ENCODE measurements around the gene FRMD8.
"Not testable (repeated sequence)": the region's sequence is repeated elsewhere in the genome, so short reads cannot be mapped to it uniquely, and the experiment has no call there.

Gene FRMD8

DNA sequence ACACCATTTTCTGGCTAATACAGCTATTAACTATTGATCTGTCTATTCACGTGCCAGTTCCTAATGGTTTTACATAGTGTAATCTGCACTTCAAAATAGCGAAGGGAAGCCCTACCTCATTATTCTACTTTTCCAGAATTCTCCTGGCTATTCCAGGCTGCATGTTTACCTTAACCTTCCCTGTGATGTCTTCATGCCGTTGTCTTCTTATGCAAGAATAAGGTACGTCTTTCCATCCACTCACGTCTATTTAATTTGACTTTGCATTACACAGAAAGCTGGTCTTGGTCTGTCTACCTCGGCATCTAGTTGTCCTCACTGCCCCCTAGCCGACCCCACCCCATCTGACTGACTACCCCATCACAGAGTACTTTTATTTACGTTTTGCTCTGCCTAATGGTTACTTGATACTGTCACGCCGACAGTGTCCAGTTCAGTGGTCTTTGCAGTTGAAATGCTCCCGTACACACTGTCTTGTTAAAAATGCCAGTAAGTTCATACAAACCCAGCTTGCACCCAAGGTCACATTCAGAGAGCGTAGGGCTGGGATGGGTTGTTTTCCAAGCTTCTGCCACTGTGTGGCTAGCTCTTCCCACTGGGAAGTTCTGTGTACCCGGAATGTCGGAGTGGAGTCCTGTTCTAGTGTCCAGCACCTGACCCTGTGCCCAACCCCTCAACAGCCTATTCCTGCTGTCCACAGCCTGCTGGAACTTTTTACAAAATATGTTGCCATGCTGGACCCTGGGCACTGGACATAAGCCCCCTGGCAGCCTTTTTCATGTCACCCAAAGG lies 51.2 kb downstream of the FRMD8 start:
- DNase-seq, result no peak

DNA sequence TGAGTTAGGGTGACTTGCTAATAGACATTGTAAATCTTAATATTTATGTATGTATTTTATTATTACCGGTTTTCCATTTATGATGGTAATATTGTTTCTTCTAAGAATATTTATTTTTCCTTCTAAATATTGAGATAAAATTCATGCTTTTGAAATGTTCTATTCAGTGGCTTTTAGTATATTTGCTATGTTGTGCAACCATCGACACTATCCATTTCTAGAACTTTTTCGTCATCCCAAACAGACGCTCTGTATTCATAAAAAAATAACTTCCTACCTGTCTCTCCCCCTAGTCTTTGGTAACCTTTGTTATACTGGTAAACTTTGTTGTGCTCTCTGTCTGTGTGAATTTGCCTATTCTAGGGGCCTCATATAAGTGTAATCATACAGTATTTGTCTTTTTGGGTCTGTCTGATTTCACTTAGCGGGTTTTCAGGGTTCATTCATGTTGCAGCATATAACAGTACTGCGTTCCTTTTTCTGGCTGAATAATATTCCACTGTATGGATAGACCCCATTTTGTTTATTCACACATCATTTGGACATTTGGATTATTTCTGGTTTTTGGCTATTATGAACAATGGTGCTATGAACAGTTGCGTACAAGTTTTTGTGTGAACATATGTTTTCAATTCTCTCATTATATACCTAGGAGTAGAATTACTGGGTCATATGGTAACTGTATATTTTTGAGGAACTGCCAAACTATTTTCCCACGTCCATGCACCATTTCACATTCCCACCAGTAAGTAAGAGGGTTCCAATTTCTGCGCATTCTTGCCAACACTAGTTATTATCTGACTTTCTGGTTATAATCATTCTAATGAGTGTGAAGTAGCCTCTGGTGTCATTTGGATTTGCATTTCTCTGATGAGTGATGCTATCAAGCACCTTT lies 52.1 kb downstream of the FRMD8 start:
- no peak for DNase-seq

DNA sequence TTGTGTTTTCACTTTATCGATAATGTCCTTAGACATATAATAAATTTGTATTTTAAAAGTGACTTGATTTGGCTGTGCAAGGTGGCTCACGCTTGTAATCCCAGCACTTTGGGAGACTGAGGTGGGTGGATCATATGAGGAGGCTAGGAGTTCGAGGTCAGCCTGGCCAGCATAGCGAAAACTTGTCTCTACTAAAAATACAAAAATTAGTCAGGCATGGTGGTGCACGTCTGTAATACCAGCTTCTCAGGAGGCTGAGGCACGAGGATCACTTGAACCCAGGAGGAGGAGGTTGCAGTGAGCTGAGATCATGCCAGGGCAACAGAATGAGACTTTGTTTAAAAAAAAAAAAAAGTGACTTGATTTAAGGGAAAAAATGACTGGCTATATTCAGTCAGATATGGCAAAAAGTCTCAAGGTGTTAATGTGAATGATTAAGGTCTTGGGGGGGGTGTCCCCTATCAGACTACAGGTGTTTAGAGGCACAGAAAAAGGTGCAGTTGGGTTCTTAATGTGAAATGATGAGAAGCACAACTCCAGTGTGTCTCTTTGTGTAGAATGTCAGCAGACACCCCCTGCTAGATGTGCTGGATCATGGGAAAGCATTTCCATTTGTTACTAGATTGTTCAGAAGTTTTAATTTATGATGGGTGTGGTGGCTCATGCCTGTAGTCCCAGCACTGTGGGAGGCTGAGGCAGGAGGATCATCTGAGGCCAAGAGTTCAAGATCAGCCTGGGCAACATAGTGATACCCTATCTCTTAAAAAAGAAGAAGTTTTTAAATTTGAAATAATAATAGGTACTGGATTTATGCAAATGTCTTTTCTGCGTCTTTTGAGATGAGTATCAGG lies 53.1 kb downstream of the FRMD8 start:
- DNase-seq, result no peak

DNA sequence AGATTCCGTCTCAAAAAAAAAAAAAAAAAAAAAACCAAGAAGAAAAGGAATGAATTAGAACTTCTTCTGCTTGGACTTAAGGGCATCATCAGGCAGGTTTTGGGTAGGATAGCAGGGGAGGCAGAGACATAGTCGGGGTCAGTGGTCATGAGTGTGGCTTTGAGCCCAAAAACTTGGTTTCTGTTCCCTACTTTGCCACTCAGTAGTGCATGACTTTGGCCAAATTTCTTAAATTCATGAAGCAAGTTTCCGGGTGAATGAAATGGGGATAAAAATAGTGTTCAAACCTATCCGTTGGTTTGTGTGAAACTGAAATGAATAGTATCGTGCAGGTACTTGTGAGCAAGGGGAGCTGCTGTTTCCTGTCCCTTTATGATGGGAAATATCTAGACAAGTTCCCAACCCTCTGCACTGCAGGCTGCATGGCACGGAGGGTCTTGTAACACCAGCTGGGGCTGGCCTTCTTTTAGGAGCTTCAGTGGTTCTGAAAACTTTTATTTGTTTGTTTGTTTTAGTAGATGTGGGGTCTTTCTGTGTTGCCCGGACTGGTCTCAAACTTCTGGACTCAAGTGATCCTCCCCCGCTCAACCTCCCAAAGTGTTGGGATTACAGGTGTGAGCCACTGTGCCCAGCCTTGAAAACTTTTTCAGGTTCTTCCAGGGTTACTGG lies 54.5 kb downstream of the FRMD8 start:
- no peak for DNase-seq

DNA sequence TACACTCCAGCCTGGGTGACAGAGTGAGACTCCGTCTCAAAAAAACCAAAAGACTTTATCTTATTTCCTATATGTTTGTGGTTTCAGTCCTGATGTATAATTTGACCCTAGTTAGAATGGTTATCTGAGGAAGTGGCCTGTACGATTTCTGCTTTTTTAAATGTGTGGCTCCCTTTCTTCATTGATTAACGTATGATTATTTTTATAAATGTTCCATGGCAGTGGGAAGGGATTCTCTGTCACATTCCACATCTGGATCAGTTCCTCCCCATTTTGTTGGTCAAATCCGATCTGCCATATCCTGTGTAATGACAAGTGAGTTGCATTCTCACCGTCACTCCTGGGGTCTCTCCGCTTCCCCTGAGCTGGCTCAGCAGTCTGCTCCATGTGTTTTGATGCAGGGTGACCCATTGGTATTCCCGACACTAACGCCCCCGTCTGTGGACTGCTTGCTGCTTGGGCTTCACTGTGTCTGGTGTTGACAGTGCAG lies 56.5 kb downstream of the FRMD8 start:
- DNase-seq, result no peak

DNA sequence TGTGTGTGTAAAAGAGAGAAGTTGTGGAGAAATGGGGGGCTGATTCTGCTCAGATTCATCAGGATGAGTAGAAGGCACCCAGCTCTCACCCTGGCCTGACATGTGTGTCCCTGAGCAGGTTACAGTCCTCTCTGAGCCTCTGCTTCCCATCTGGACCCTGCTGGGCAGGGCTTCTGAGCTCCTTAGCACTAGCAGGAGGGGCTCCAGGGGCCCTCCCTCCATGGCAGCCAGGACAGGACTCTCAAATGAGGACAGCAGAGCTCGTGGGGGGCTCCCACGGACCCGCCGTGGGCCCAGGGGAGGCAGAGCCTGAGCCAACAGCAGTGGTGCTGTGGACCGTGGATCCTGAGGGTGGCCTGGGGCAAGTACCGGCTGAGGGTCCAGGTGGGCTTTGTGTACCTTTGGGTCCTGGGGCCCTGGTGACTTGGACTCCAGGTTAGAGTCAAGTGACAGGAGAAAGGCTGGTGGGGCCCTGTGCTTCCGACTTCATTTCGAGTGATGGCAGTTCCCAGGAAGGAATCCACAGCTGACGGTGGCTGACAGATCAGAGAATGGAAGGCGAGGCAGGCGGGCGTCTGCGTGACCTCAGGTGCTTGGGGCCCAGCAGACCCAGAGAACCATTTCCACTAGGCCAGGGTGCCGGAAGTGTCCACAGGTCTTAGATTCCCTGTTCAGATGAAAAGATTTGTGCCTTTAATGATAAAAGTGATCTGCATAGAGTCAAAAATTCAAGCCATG lies 58.0 kb downstream of the FRMD8 start:
- DNase-seq, result no peak

DNA sequence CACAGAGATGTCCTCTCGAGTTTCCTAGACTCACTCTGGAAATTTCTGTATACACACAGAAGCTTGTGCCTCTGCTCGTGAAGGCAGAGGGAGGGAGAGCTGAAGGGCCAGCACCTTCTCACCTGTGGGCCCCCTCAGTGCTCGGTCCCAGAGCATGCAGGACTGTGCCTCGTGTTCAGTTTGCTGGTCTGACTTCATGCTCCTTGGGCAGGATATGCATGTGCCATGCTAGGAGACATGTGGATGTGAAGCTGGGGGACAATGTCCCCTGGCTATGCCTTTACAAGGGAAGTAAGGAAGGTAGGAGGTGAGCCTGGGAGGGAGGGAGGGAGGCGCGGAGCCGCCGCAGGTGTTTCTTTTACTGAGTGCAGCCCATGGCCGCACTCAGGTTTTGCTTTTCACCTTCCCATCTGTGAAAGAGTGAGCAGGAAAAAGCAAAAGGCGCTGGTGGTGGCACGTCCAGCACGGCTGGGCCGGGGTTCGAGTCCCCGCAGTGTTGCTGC lies 58.7 kb downstream of the FRMD8 start:
- DNase-seq, result no peak

DNA sequence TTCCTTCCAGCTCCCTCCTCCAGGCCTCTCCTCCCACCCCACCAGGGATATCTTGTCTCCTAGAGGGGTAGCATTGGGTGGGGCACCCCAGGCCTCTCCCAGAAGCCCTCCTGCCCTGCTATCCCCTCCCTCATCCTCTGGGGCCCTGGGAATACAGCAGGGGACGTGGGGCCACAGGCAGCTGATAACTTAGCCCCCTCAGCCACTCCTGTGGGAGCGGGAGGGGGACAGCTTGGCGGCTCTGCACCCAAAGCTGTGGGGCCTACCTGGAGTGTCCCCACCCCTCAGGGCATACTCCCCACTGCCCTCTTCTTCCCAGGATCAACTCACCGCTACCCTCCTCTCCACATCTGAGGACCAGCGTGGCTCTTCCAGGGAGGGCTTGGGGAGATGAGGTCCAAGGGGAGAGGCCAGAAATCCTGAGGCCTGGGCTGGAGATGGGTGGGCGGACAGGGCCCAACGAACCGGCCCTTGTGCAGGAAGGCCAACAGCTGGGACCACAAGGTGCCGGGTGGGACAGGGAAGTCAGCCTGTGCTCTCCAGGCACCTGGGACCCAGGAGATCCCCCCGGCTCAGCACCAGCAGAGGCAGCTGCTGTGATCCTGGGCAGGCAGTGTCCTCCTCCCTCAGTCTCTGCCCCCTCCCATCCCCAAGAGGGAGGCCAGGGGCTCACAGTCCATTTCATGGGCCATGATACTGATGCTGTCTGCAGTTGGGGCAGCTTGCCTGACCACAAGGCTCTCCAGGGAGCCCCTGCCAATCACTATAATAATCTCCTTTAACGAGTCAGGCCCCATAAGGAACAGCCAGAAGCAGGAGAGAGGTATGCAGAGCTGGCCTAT lies 59.4 kb downstream of the FRMD8 start:
- DNase-seq, result no peak

DNA sequence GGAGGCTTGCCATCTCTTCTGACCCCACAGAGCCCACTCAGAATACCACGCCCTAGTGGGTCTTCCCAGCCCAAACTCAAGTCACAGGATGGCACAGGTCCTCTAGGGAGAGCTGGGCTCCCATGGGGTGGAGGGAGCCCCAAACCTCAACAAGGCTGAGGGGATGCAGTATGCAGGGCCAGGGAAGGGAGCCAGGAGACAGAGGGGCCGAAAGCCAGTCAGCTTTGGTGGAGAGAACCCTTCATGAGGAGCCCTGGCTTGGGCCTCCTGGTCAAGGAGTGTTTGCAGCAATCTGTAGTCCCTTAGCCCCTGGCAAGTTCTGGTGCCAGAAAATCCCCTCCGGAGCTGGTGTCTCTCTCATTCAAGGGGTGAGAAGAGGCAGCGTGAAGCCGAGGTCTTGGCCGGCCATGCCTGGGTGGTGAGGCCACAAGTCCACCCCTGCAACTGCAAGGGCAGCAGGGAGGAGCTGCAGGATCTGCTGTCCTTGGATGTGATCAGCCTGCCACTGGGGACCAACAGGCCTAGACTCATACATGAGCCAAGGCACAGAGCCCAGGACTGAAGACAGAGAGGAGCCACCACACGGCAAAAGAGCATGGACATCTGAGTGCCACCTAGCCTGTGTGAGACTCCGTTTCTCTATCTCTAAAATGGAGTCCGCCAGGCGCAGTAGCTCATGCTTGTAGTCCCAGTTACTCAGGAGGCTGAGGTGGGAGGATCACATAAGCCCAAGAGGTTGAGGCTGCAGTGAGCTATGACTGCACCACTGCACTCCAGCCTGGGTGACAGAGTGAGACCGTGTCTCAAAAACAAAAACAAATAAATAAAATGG lies 60.2 kb downstream of the FRMD8 start:
- DNase-seq, result no peak

DNA sequence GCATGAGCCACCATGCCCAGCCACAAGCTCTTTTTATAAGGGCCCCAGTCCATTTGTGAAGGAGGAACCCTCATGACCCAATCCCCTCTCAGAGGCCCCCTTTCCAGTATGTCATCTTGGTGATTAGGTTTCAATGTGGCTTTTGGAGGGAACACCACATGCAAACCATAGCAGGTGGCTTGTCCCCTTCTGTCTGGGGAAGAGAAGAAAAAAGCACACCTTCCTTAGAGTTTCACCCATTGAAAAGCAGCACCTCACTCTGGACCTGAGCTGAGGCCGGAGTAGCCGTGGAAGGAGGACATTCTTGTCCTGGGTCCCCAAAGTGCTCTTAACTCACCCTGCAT lies 61.6 kb downstream of the FRMD8 start:
- no peak for DNase-seq

DNA sequence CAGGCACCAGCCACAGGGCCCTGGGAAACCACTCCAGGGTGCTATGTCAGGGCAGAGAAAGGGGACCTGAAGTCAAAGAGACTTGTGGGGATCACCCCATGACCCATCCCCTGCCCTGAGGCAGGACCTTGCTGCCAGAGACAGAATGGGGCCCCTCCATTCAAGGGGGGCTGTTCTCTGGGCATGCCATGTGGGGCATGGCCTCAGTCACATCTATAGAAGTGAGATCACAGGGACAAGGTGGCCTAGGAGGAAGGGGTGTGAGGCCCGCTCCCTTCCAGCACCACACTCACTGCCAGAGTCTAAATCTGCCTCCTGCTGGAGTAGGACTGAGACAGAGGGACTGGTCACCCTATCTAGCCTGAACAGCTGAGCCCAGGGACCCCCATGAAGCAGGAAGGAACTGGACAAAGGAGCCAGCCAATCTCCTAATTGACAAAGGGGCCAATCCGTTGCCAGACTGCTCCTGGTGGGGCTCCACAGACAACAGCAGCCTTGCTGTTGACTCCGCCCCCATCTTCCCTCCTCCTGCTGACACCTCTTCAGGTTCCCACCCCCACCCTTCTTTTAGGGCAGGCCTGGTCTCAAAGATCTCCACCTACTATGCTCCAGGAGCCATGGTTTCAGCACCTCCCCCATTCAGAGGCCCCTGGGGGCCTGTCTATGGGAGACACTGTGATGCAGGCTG lies 62.1 kb downstream of the FRMD8 start:
- no peak for DNase-seq

DNA sequence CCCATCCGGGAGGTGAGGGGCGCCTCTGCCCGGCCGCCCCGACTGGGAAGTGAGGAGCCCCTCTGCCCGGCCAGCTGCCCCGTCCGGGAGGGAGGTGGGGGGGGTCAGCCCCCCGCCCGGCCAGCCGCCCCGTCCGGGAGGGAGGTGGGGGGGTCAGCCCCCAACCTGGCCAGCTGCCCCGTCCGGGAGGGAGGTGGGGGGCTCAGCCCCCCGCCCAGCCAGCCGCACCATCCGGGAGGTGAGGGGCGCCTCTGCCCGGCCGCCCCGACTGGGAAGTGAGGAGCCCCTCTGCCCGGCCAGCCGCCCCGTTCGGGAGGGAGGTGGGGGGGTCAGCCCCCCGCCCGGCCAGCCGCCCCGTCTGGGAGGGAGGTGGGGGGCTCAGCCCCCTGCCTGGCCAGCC lies 64.9 kb downstream of the FRMD8 start:
- not testable (repeated sequence) for DNase-seq

DNA sequence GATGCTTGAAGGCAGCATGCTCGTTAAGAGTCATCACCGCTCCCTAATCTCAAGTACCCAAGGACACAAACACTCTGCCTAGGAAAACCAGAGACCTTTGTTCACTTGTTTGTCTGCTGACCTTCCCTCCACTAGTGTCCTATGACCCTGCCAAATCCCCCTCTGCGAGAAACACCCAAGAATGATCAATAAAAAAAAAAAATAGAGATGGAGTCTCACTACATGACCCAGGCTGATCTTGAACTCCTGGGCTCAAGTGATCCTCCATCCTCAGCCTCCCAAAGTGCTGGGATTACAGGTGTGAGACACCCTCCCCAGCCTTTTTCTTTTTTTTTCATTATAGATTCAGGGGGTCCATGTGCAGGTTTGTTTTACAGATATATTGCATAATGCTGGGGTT lies 65.8 kb downstream of the FRMD8 start:
- DNase-seq, result not testable (repeated sequence)

DNA sequence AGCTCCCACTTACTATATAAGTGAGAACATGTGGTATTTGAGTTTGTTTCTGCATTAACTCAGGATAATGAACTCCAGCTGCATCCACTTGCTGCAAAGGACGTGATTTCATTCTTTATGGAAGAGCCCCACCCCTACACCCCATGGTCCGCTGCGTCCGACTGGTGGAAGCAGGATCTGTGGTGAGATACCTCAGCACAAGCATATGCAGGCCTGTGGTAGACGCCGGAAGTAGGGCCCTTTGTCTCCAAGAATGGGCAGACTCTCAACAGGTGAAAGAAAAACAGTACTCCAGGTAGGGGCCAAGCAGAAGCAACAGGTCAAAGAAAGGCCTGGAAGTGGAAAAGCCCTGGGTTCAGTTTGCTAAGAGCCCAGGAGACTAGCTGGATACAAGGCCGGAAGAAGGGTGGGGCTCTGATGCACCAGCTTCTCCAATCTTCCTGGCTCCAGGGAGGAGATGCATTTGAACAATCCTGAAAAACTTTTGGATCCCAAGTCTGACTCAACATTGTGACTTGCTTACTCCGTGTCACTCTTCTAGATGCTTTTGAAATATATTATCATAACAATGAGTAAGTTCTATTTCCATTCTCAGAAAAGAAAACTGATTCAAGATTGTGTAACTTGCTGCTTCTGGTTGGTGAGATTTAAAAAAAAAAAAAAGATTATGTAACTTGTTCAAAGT lies 66.5 kb downstream of the FRMD8 start:
- no peak for DNase-seq

DNA sequence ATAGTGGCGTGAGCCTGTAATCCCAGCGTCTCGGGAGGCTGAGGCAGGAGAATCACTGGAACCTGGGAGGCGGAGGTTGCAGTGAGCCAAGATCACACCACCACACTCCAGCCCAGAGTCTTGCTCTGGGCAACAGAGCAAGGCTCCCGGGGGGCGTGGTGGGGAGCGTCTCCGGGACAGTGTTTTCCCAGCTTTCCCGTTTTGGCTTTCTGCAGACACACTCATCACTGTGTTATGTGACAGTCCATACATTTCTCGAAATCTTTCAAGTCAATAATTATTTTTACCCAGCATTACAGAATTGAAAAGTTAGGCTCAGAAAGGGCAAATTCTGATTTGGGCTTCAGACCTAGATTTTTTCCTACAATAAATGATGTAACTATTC lies 67.9 kb downstream of the FRMD8 start:
- DNase-seq, result no peak

DNA sequence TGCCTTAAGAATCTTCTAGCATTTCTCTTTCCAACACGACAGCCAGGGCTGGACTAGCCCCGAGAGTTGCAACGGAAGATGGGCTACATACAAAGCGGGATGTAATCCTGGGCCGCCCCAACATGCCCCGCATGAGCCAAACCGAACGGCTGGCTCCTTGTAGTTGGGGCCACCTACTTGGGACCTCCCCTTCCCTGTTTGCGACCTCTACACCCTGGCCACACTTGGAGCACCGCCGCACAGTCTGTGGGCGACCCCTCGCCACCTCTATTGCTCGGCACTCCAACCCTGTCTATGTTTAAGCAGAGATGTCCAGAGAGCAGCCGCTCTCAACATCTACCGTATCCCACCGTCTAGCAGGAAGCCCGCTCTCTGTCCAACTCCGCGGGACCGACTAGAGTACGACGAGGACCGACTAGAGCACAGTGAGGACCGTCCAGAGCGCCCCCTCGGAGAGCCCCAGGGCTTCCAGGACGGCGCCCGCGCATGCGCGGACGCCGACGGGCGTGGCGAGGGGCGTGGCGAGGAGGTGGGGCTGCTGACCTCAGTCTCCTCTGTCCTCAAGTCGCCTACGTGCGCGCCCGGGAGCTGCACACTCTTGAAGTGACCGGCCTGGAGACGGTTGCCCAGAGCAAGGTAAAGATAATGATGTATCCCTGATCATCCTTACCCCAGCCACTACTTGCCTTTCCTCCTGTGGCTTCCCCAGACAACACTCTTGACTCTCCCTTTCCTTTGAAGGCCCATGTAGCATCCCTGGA lies 68.4 kb downstream of the FRMD8 start:
- peak; percentile 88 for DNase-seq

DNA sequence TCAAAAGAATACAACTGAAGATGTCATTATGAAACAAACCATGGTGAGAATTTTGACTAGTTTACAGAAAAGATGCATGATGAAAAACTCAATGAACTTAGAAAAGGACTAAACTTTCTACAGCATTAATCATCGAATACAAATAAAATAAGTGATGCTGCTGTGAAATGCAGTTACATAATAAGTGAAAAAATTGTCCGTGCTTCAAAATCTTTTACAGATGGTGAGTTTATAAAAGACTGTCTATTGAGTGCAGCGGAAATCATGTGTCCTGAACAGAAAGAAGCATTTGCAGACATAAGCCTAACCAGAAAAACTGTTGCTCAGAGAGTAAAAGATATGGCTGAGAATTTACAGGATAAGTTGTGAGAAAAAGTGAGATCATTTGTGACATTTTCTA lies 70.0 kb downstream of the FRMD8 start:
- DNase-seq, result no peak

DNA sequence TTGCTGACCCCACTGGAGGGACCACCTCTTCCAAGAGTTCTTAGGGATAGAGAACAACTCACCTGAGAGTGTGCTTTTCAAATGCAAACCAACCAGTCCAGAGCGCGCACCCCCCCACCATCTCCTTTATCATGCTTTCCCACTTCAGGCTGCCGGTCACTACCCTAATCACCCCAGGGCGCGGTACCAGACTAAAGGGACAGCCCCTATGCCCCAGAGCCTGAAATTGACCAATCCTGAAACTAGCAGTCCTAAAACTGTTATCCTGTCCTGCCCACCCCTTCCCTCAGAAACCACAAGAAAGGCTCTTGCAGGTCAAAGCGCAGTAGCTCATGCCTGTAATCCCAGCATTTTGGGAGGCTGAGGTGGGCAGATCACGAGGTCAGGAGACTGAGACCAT lies 73.1 kb downstream of the FRMD8 start:
- no peak for DNase-seq
